GM12875 (cell line): ENCODE results near the gene NPY.

Experiments used
- H3K4me3 ChIP-seq: one replicate; pipeline ENCODE4 v1.5.1; 2011; ENCODE audit warnings: low read depth, low read length, control low read depth
- CTCF ChIP-seq: IDR thresholded peaks from 2 replicates; pipeline ENCODE4 v1.5.1; 2011; ENCODE audit warnings: low read depth, mild to moderate bottlenecking, control low read depth, inconsistent platforms, low read length, moderate library complexity, borderline replicate concordance; ENCODE audit not compliant: insufficient read depth

Gene NPY

GRCh38 chr7:24328050-24328449 lies 44.1 kb downstream of the NPY start:
- no peak for TF ChIP-seq CTCF
- no peak overlapping the region for H3K4me3 ChIP-seq

GRCh38 chr7:24328894-24329293 lies 44.9 kb downstream of the NPY start:
- no peak overlapping the region for H3K4me3 ChIP-seq
- TF ChIP-seq CTCF: no peak

- no peak for TF ChIP-seq CTCF
- H3K4me3 ChIP-seq: no peak overlapping the region
These were observed 50.0 kb downstream of the NPY start for GRCh38 chr7:24334012-24334411.

- no peak overlapping the region for H3K4me3 ChIP-seq
- no peak for TF ChIP-seq CTCF
These were observed 50.6 kb downstream of the NPY start for GRCh38 chr7:24334627-24335026.

- H3K4me3 ChIP-seq: no peak overlapping the region
- no peak for TF ChIP-seq CTCF
These were observed 52.5 kb downstream of the NPY start for GRCh38 chr7:24336461-24336860.

- H3K4me3 ChIP-seq: no peak overlapping the region
- TF ChIP-seq CTCF: no peak
These were observed 53.2 kb downstream of the NPY start for GRCh38 chr7:24337180-24337579.

GRCh38 chr7:24339575-24339974 lies 55.6 kb downstream of the NPY start:
- TF ChIP-seq CTCF: no peak
- no peak overlapping the region for H3K4me3 ChIP-seq
